ENCODE measurements around the gene C1orf159.

DNA sequence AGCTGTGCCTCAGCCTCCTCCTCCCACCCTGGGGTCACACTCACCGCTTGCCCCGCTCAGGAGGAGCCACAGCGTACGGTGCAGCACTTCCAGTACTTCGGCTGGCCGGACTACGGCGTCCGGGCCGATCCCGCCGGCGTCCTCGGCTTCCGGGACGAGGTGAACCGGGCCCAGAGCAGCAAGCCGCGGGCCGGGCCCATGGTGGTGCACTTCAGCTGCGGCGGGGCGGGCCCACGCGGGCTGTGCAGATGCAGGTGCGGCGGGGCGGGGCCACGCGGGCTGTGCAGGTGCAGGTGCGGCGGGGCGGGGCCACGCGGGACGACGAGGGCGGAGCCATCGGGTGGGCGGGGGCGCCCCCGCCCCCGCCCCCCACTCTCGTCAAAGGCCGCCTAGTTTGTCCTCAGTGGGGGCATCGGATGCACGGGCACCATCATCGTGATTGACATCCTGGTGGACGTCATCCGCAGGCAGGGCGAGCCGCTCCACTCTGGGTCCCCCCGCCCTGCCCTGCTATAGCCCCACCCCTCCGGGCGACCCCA, 47.3 kb downstream of the C1orf159 start:
- no peak for TF ChIP-seq SP1 (IDR thresholded peaks at IDR 0.05)
- no peak for TF ChIP-seq SUZ12 (IDR thresholded peaks at IDR 0.05)
- no peak for TF ChIP-seq FOXM1 (IDR thresholded peaks at IDR 0.05; ENCODE audit: borderline replicate concordance)
- no peak for TF ChIP-seq FOXA1 (IDR thresholded peaks at IDR 0.05)
- no peak for TF ChIP-seq ZNF384 (IDR thresholded peaks at IDR 0.05)
- no peak for TF ChIP-seq TARDBP (IDR thresholded peaks at IDR 0.05)
- no peak for TF ChIP-seq ELF4 (IDR thresholded peaks at IDR 0.05)
- TF ChIP-seq CTBP1 (IDR thresholded peaks at IDR 0.05; ENCODE audit: borderline replicate concordance): no peak
- no peak for TF ChIP-seq ARNT (IDR thresholded peaks at IDR 0.05)
- no peak for TF ChIP-seq HDGF (IDR thresholded peaks at IDR 0.05; ENCODE audit: borderline replicate concordance)
- TF ChIP-seq BHLHE40 (IDR thresholded peaks at IDR 0.05; ENCODE audit: borderline replicate concordance): no peak
- TF ChIP-seq, protein P1, sequence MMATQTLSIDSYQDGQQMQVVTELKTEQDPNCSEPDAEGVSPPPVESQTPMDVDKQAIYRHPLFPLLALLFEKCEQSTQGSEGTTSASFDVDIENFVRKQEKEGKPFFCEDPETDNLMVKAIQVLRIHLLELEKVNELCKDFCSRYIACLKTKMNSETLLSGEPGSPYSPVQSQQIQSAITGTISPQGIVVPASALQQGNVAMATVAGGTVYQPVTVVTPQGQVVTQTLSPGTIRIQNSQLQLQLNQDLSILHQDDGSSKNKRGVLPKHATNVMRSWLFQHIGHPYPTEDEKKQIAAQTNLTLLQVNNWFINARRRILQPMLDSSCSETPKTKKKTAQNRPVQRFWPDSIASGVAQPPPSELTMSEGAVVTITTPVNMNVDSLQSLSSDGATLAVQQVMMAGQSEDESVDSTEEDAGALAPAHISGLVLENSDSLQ (IDR thresholded peaks at IDR 0.05): peak; percentile 69

All from HEK293T (cell line).